HepG2 (cell line): ENCODE measurements around the gene MYO7A. TPM values are rescaled to one million over a fixed set of nuclear protein-coding genes. Genes with fewer than 3 reads are reported as not detected.

Experiments used
- CBX2 ChIP-seq, 2 experiments: fragments of 200-600 bp in 1 of 2; sonication (generic); formaldehyde crosslinking in 1 of 2; IDR thresholded peaks; 2 replicates each; pipeline versions ENCODE4 v1.7.0 to v1.8.1; 2018 to 2022; ENCODE audit warnings: low read depth in 2 of 2, low read length in 1 of 2, mild to moderate bottlenecking in 1 of 2, missing genetic modification reagents in 1 of 2
- CREM ChIP-seq, 2 experiments: sonication (generic) in 1 of 2; formaldehyde crosslinking in 1 of 2; IDR thresholded peaks; 2 replicates each; pipeline versions ENCODE4 v1.4.0 to v1.6.1; 2016 to 2020; ENCODE audit warnings: antibody characterized with exemption in 1 of 2, mild to moderate bottlenecking in 1 of 2, missing genetic modification reagents in 1 of 2
- ESRRA ChIP-seq: sonication (generic); formaldehyde crosslinking; IDR thresholded peaks from 2 replicates; pipeline ENCODE4 v1.5.1; 2020; ENCODE audit warnings: mild to moderate bottlenecking, low read depth, missing genetic modification reagents
- GATAD1 ChIP-seq: IDR thresholded peaks from 2 replicates; pipeline ENCODE4 v1.6.1; 2016; ENCODE audit warnings: missing genetic modification reagents, missing compliant biosample characterization
- KDM5A ChIP-seq: fragments of 200-600 bp; sonication (generic); IDR thresholded peaks from 2 replicates; pipeline ENCODE4 v1.7.0; 2018; ENCODE audit warnings: antibody characterized with exemption, mild to moderate bottlenecking, low read length, borderline replicate concordance
- KLF13 ChIP-seq: sonication (generic); formaldehyde crosslinking; IDR thresholded peaks from 2 replicates; pipeline ENCODE4 v1.4.0; 2020; ENCODE audit warnings: mild to moderate bottlenecking, missing genetic modification reagents
- MEIS2 ChIP-seq: sonication (generic); formaldehyde crosslinking; IDR thresholded peaks from 2 replicates; pipeline ENCODE4 v1.9.0; 2021; ENCODE audit warnings: mild to moderate bottlenecking, missing genetic modification reagents
- MTF1 ChIP-seq: sonication (generic); formaldehyde crosslinking; IDR thresholded peaks from 2 replicates; pipeline ENCODE4 v1.5.0; 2020; ENCODE audit warnings: missing genetic modification reagents
- NCOR1 ChIP-seq: fragments of 200-600 bp; sonication (generic); IDR thresholded peaks from 2 replicates; pipeline ENCODE4 v1.7.0; 2017; ENCODE audit warnings: antibody characterized with exemption, low read length, borderline replicate concordance
- REPIN1 ChIP-seq: sonication (generic); formaldehyde crosslinking; IDR thresholded peaks from 2 replicates; pipeline ENCODE4 v1.8.0; 2022; ENCODE audit warnings: missing genetic modification reagents, low read depth, mild to moderate bottlenecking, borderline replicate concordance
- TBX3 ChIP-seq: fragments of 450-650 bp; IDR thresholded peaks from 2 replicates; pipeline ENCODE4 v1.6.1; 2017; ENCODE audit warnings: antibody characterized with exemption, mild to moderate bottlenecking, inconsistent platforms, borderline replicate concordance
- XRCC5 ChIP-seq: fragments of 200-400 bp; formaldehyde crosslinking; optimal IDR thresholded peaks from 2 replicates; pipeline ENCODE3; 2017; ENCODE audit warnings: mild to moderate bottlenecking, low read length
- ZFX ChIP-seq: sonication (generic); formaldehyde crosslinking; IDR thresholded peaks from 2 replicates; pipeline ENCODE4 v1.4.0; 2020; ENCODE audit warnings: mild to moderate bottlenecking, low read depth, missing genetic modification reagents, moderate library complexity
- ZNF235 ChIP-seq: sonication (generic); formaldehyde crosslinking; IDR thresholded peaks from 2 replicates; pipeline ENCODE4 v1.8.1; 2023; ENCODE audit warnings: mild to moderate bottlenecking, missing genetic modification reagents, borderline replicate concordance
- ZNF543 ChIP-seq: sonication (generic); formaldehyde crosslinking; IDR thresholded peaks from 2 replicates; pipeline ENCODE4 v1.4.0; 2020; ENCODE audit warnings: mild to moderate bottlenecking, missing genetic modification reagents
- ZNF709 ChIP-seq: sonication (generic); formaldehyde crosslinking; IDR thresholded peaks from 2 replicates; pipeline ENCODE4 v1.5.0; 2020; ENCODE audit warnings: mild to moderate bottlenecking, missing genetic modification reagents
- polyA plus RNA-seq, 8 experiments: library from polyadenylated mRNA; depleted of rRNA in 3 of 8; stranded (reverse) in 7 of 8; unstranded in 1 of 8; fragments of >200 nt; fragmentation: Illumina TruSeq in 4 of 8; extraction: Trizol in 4 of 8; gene quantifications; 2 replicates each; pipeline versions ENCODE4 v1.2.1 to v1.2.3, GENCODE V29; 2011 to 2016; ENCODE audit warnings: low read depth in 4 of 8, missing spikeins in 1 of 8, mixed read lengths in 1 of 8; ENCODE audit not compliant: insufficient read depth in 1 of 8
- total RNA-seq, 5 experiments: library from RNA; depleted of rRNA; stranded (reverse); fragments of >200 nt; fragmentation: Illumina TruSeq; extraction: Trizol; gene quantifications; 2 replicates each; pipeline ENCODE4 v1.2.3, GENCODE V29; 2016; ENCODE audit warnings: low read depth in 1 of 5
- TF ChIP-seq, protein P1 (sequence below), 2 experiments: sonication (generic) in 1 of 2; formaldehyde crosslinking in 1 of 2; IDR thresholded peaks; 2 replicates each; pipeline versions ENCODE4 v1.4.0 to v1.6.1; 2018 to 2020; ENCODE audit warnings: missing genetic modification reagents in 2 of 2, borderline replicate concordance in 1 of 2, low read depth in 1 of 2, mild to moderate bottlenecking in 1 of 2, missing biosample characterization in 1 of 2
- TF ChIP-seq, protein P2 (sequence below): sonication (generic); formaldehyde crosslinking; IDR thresholded peaks from 2 replicates; pipeline ENCODE4 v1.9.0; 2021; ENCODE audit warnings: missing genetic modification reagents, borderline replicate concordance
- TF ChIP-seq, protein P3 (sequence below): sonication (generic); formaldehyde crosslinking; IDR thresholded peaks from 2 replicates; pipeline ENCODE4 v1.8.1; 2023; ENCODE audit warnings: missing genetic modification reagents, mild to moderate bottlenecking, borderline replicate concordance
- TF ChIP-seq, protein P4 (sequence below): sonication (generic); formaldehyde crosslinking; IDR thresholded peaks from 2 replicates; pipeline ENCODE4 v1.8.0; 2022; ENCODE audit warnings: missing genetic modification reagents, low read depth, mild to moderate bottlenecking, borderline replicate concordance
- TF ChIP-seq, protein P5 (sequence below): sonication (generic); formaldehyde crosslinking; IDR thresholded peaks from 2 replicates; pipeline ENCODE4 v1.8.0; 2022; ENCODE audit warnings: mild to moderate bottlenecking, missing genetic modification reagents, moderate library complexity

Gene MYO7A
- total and polyA plus RNA-seq, 2 of the 13 experiments (the other 11 are each of a cell fraction or from before 2014, with no cell fraction given) = 7.5 to 10.0 TPM

DNA sequence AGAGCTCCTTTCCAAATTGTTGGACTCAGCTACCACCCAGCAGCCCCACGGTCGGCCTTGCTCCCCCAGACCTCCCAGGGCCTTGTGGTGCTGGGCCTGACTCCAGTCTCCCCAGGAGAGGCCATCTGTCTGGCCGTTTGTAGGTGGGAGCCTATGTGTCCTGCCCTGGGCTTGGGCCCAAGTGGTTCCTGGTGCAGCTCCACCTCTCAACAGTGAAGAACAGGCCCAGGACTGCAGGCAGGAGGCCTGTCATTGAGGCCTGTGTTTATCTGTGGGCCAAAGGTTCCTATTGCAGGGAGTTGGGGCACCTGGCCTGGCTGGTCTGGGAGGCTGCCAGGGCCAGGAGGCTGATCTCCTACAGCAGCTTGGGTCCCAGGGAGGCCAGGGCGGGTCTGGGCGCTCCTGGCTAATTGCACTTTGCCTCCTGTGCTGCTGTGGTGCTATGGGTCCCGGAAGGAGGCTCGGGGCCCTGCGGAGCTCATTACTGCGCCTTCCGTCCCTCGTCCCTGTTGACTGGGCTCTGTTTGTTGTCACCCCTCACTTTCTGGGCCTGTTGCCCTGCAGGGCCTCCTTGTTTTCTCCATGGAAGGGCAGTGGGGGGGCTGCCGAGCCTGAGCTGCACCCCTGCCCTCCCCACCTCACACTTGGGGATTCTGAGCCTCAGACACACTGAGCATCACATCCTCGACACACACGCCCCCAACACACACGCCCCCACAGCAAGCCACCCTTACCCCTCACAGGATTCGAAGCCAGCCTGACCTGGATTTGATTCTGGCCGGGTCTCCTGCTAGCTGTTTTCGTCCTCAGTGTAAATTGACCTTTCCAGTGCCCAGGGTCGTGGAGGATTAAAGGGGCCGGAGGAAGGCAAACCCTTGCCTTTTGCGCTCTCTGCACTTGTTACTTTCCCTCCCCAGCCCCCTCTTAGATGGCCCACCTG is 32.2 kb upstream of the MYO7A start (continued):
- TF ChIP-seq TBX3 = no peak
- TF ChIP-seq NCOR1 = no peak
- peak; percentile 62 for TF ChIP-seq REPIN1 (CRISPR knock-in tag)
- no peak for TF ChIP-seq ZNF709 (CRISPR knock-in tag)
- TF ChIP-seq, protein P1, sequence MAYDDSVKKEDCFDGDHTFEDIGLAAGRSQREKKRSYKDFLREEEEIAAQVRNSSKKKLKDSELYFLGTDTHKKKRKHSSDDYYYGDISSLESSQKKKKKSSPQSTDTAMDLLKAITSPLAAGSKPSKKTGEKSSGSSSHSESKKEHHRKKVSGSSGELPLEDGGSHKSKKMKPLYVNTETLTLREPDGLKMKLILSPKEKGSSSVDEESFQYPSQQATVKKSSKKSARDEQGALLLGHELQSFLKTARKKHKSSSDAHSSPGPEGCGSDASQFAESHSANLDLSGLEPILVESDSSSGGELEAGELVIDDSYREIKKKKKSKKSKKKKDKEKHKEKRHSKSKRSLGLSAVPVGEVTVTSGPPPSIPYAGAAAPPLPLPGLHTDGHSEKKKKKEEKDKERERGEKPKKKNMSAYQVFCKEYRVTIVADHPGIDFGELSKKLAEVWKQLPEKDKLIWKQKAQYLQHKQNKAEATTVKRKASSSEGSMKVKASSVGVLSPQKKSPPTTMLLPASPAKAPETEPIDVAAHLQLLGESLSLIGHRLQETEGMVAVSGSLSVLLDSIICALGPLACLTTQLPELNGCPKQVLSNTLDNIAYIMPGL (CRISPR knock-in tag; IDR thresholded peaks at IDR 0.05; ENCODE audit: borderline replicate concordance in 1 of 2, low read depth in 1 of 2) = peak; percentile 30 to 37; a peak in 2 of 4 replicates
- TF ChIP-seq, protein P2, sequence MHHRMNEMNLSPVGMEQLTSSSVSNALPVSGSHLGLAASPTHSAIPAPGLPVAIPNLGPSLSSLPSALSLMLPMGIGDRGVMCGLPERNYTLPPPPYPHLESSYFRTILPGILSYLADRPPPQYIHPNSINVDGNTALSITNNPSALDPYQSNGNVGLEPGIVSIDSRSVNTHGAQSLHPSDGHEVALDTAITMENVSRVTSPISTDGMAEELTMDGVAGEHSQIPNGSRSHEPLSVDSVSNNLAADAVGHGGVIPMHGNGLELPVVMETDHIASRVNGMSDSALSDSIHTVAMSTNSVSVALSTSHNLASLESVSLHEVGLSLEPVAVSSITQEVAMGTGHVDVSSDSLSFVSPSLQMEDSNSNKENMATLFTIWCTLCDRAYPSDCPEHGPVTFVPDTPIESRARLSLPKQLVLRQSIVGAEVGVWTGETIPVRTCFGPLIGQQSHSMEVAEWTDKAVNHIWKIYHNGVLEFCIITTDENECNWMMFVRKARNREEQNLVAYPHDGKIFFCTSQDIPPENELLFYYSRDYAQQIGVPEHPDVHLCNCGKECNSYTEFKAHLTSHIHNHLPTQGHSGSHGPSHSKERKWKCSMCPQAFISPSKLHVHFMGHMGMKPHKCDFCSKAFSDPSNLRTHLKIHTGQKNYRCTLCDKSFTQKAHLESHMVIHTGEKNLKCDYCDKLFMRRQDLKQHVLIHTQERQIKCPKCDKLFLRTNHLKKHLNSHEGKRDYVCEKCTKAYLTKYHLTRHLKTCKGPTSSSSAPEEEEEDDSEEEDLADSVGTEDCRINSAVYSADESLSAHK (CRISPR knock-in tag) = no peak
- TF ChIP-seq CREM (IDR thresholded peaks at IDR 0.05) = no peak
- TF ChIP-seq CREM (CRISPR knock-in tag; IDR thresholded peaks at IDR 0.05) = no peak
- TF ChIP-seq KDM5A = no peak
- TF ChIP-seq, protein P3, sequence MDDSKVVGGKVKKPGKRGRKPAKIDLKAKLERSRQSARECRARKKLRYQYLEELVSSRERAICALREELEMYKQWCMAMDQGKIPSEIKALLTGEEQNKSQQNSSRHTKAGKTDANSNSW (CRISPR knock-in tag) = no peak
- no peak for TF ChIP-seq KLF13 (CRISPR knock-in tag)
- TF ChIP-seq, protein P4, sequence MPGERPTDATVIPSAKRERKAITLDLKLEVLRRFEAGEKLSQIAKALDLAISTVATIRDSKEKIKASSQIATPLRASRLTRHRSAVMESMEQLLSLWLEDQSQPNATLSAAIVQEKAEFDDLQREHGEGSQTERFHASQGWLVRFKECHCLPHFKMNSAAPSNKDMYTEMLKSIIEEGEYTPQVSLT (CRISPR knock-in tag) = no peak
- peak; percentile 29; the same call in 1 of the 2 replicates for TF ChIP-seq ESRRA (CRISPR knock-in tag)
- no peak for TF ChIP-seq ZNF235
- TF ChIP-seq ZFX (CRISPR knock-in tag) = peak; percentile 97
- TF ChIP-seq MTF1 (CRISPR knock-in tag) = no peak
- no peak for TF ChIP-seq CBX2 (IDR thresholded peaks at IDR 0.05; ENCODE audit: low read depth, low read length)
- no peak for TF ChIP-seq CBX2 (CRISPR knock-in tag; IDR thresholded peaks at IDR 0.05; ENCODE audit: low read depth)
- peak; percentile 51 for TF ChIP-seq XRCC5
- TF ChIP-seq GATAD1 (CRISPR knock-in tag) = no peak
- TF ChIP-seq ZNF543 (CRISPR knock-in tag) = peak; percentile 74; the same call in 1 of the 2 replicates
- TF ChIP-seq MEIS2 (CRISPR knock-in tag) = peak; percentile 75; the same call in 1 of the 2 replicates
- TF ChIP-seq, protein P5, sequence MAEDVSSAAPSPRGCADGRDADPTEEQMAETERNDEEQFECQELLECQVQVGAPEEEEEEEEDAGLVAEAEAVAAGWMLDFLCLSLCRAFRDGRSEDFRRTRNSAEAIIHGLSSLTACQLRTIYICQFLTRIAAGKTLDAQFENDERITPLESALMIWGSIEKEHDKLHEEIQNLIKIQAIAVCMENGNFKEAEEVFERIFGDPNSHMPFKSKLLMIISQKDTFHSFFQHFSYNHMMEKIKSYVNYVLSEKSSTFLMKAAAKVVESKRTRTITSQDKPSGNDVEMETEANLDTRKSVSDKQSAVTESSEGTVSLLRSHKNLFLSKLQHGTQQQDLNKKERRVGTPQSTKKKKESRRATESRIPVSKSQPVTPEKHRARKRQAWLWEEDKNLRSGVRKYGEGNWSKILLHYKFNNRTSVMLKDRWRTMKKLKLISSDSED (CRISPR knock-in tag) = no peak
